ENCODE measurements around the gene C9. TPM values are rescaled to one million over a fixed set of nuclear protein-coding genes. Genes with fewer than 3 reads are reported as not detected.

C9 gene
- total RNA-seq, 1 donor from 2014 or later: not detected

GRCh38 chr5:39302472-39302871 is 61.8 kb downstream of the C9 start:
- Mint-ChIP-seq H3K27me3 (ENCODE audit: unreplicated experiment) (no peaks in the 10 kb centered on the region), H3K36me3 (ENCODE audit: unreplicated experiment) (peaks cover 3% of the 10 kb centered on the region), H3K27ac (ENCODE audit: unreplicated experiment) (no peak overlapping the region), H3K4me3 (ENCODE audit: unreplicated experiment) (no peak overlapping the region), H3K9me3 (ENCODE audit: unreplicated experiment) (no peaks in the 10 kb centered on the region), H3K4me1 (ENCODE audit: low read depth, unreplicated experiment) (no peaks in the 10 kb centered on the region)
- no peak for DNase-seq
- TF ChIP-seq CTCF (IDR thresholded peaks at IDR 0.05; ENCODE audit: partially characterized antibody, unreplicated experiment): no peak

- no peak overlapping the region for H3K4me3 Mint-ChIP-seq (ENCODE audit: unreplicated experiment)
- H3K27me3 Mint-ChIP-seq (ENCODE audit: unreplicated experiment): no peaks in the 10 kb centered on the region
- H3K4me1 Mint-ChIP-seq (ENCODE audit: low read depth, unreplicated experiment): no peaks in the 10 kb centered on the region
- peaks cover 3% of the 10 kb centered on the region for H3K36me3 Mint-ChIP-seq (ENCODE audit: unreplicated experiment)
- no peak for DNase-seq
- no peak overlapping the region for H3K27ac Mint-ChIP-seq (ENCODE audit: unreplicated experiment)
- no peak for TF ChIP-seq CTCF (IDR thresholded peaks at IDR 0.05; ENCODE audit: partially characterized antibody, unreplicated experiment)
- no peaks in the 10 kb centered on the region for H3K9me3 Mint-ChIP-seq (ENCODE audit: unreplicated experiment)
These were observed 62.9 kb downstream of the C9 start for GRCh38 chr5:39301406-39301805.

GRCh38 chr5:39299962-39300361 is 64.3 kb downstream of the C9 start:
- DNase-seq: no peak
- no peaks in the 10 kb centered on the region for H3K4me1 Mint-ChIP-seq (ENCODE audit: low read depth, unreplicated experiment)
- H3K4me3 Mint-ChIP-seq (ENCODE audit: unreplicated experiment): no peak overlapping the region
- H3K36me3 Mint-ChIP-seq (ENCODE audit: unreplicated experiment): peaks cover 3% of the 10 kb centered on the region
- H3K27me3 Mint-ChIP-seq (ENCODE audit: unreplicated experiment): no peaks in the 10 kb centered on the region
- no peaks in the 10 kb centered on the region for H3K9me3 Mint-ChIP-seq (ENCODE audit: unreplicated experiment)
- H3K27ac Mint-ChIP-seq (ENCODE audit: unreplicated experiment): no peak overlapping the region
- no peak for TF ChIP-seq CTCF (IDR thresholded peaks at IDR 0.05; ENCODE audit: partially characterized antibody, unreplicated experiment)

GRCh38 chr5:39294736-39295135 is 69.6 kb downstream of the C9 start:
- Mint-ChIP-seq H3K9me3 (ENCODE audit: unreplicated experiment) (peaks cover 4% of the 10 kb centered on the region), H3K27me3 (ENCODE audit: unreplicated experiment) (no peaks in the 10 kb centered on the region), H3K4me3 (ENCODE audit: unreplicated experiment) (no peak overlapping the region), H3K36me3 (ENCODE audit: unreplicated experiment) (peaks cover 12% of the 10 kb centered on the region), H3K4me1 (ENCODE audit: low read depth, unreplicated experiment) (no peaks in the 10 kb centered on the region), H3K27ac (ENCODE audit: unreplicated experiment) (no peak overlapping the region)
- no peak for TF ChIP-seq CTCF (IDR thresholded peaks at IDR 0.05; ENCODE audit: partially characterized antibody, unreplicated experiment)
- DNase-seq: no peak

GRCh38 chr5:39284552-39284951 is 79.7 kb downstream of the C9 start:
- H3K4me1 Mint-ChIP-seq (ENCODE audit: low read depth, unreplicated experiment): no peaks in the 10 kb centered on the region
- TF ChIP-seq CTCF (IDR thresholded peaks at IDR 0.05; ENCODE audit: partially characterized antibody, unreplicated experiment): no peak
- no peak overlapping the region for H3K27ac Mint-ChIP-seq (ENCODE audit: unreplicated experiment)

More at GRCh38 chr5:39284552-39284951, 79.7 kb downstream of the C9 start:
- peaks cover 2% of the 10 kb centered on the region for H3K9me3 Mint-ChIP-seq (ENCODE audit: unreplicated experiment)
- no peak overlapping the region for H3K4me3 Mint-ChIP-seq (ENCODE audit: unreplicated experiment)
- DNase-seq: no peak
- H3K36me3 Mint-ChIP-seq (ENCODE audit: unreplicated experiment): no peaks in the 10 kb centered on the region
- H3K27me3 Mint-ChIP-seq (ENCODE audit: unreplicated experiment): peaks cover 2% of the 10 kb centered on the region
